Right renal cortex interstitium (tissue), 3 donors: ENCODE data around the gene CSMD2. TPM values are rescaled to one million over a fixed set of nuclear protein-coding genes. Genes with fewer than 3 reads are reported as not detected.
A peak's percentile ranks its signal among the peaks of the same experiment; 100 is the strongest.

Source experiments
- DNase-seq, 3 donors: peaks; one replicate each; pipeline ENCODE4 v3.0.0-alpha.2; 2013; ENCODE audit warnings: low read depth in 3 of 3, low spot score in 2 of 3
- polyA plus RNA-seq, 3 donors: library from polyadenylated mRNA; unstranded; fragments of 120-200 nt; gene quantifications; one replicate each; pipeline ENCODE4 v1.2.1, GENCODE V29; 2013; ENCODE audit not compliant: insufficient read length in 3 of 3

Gene CSMD2
- polyA plus RNA-seq, 3 donors, result 0.78 to 1.1 (median 0.92) TPM

DNA sequence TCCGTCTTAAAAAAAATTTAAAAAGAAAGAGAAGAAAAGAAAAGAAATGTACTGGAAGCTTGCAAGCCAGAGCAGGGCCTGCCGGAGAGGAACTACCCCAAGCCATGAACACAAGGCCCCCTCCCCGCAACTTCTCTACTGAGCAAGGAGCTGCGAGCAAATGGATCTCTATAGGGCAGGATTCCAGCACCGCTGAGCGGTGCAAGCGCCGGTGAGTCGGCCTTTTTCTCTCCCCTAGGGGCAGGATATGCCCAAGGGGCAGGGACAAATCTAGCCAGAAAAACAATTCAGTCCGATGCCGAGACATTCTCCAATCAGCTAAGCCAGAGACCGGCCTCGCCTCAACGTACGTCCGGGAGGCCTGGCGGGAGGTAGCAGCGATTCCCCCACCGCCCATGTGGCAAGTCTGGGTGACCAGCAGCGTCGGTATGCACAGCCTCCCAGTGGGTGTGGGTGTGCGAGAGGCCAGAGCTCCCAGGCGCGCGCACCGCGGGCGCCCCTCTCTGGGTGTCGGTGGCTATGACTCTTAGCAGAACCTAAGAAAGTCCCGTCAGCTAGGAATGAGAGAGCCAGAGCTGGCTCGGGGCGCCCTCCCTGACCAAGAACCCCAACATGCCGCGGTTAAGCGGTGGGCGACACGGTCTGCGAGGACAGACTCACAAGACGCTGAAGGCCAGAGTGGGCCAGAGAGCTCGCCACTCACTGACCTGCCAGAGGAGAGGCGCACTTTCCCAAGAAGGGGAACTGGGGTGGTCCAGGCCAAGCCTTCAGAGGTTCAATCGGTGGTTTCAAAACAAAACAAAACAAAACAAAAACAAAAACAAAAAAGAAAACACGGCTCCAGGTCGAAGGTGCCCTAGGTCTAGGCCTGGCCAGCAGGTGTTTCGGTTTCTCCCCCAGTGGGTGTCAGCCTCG lies 1.9 kb downstream of the CSMD2 start:
- DNase-seq, result peak in 1 of 3 donors; percentile 44

DNA sequence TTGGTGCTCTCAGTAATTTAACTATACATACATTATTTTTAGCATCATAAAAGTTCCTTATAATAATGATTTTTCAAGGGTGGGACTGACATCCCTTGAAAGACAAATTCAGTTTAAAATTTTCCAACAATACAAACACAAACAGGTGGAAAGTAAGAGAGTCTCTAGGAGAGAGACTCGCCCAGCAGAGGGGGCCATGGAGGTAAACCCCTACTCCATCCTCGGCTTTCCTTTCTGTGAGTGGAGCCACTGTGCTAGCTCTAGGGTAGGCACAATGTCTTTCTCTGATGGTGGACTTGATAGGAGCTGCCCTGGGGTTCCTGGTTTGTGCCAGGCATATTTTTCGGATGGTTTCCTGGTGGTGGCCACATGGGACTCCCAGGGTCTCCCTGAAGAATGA lies 8.3 kb downstream of the CSMD2 start:
- DNase-seq, result no peak

DNA sequence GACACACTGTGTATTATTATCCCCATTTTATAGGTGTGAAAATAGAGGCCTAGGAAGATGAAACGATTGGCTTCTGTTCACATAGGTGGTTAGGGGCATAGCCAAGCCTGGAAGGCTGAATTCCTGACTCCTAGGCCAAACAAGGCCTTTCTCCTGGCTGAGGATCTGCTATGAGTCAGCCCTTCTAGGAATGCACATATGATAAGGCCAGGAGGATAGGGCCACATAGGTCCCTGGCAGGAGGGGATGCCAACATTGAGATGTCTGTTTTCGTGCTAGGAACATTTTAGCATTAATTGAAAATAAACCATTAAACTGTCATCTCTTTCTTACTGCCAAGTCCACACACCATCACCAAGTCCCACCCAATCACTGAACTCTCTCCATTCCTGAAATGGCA lies 9.2 kb downstream of the CSMD2 start:
- DNase-seq, result no peak

DNA sequence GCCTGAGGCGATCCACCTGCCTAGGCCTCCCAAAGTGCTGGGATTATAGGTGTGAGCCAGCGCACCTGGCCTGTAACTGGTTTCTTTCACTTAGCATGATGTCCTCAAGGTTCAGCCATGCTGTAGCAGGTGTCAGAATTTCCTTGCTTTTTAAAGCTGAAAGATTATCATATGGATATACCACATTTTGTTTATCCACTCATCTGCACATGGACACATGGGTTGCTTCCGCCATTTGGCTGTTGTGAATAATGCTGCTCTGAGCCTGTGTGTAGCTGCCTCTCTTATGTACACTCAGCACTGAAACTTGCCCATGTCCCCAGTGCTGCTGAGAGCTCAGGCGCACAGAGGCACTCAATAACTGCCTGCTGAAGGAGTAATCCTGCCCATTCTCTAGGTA lies 11.8 kb downstream of the CSMD2 start:
- no peak for DNase-seq

DNA sequence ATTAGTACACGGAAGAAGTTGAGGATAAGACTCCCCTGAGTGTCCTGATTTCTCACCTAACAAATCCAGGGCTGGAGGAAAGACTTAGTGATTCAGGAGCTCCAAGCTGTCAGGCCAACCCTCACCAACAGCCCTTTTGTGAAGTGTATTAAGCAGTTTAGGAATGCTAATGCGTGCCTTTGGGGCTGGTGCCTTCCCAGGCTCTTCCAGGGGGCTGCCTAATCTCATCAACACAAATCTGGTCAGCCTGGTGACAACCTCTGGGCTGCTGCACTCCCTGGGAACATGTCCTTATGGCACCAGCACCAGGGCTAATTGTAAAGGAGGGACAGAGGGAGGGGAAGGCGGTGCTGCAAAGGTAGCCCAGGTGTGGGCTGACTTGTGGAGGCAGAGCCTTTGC lies 15.5 kb downstream of the CSMD2 start:
- DNase-seq, result no peak

DNA sequence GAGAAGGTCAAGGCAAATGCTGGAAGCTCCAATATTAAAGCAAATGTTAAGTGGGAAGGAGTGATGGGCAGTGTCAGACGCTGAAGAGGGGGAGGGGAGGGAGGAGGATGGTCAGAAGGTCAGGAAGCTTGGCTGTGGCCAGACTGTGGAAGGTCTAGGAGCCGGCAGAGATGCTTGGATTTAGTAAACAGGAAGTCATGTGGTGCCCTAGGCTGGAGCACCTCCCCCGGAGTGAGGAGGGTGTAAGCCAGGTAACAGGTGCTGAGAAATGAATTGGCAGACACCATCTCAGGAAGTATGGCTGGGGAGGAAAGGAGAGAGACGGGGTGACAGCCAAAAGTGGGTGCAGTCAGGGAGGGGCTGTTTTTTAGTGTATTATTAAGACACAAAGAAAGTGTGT lies 17.7 kb downstream of the CSMD2 start:
- no peak for DNase-seq

DNA sequence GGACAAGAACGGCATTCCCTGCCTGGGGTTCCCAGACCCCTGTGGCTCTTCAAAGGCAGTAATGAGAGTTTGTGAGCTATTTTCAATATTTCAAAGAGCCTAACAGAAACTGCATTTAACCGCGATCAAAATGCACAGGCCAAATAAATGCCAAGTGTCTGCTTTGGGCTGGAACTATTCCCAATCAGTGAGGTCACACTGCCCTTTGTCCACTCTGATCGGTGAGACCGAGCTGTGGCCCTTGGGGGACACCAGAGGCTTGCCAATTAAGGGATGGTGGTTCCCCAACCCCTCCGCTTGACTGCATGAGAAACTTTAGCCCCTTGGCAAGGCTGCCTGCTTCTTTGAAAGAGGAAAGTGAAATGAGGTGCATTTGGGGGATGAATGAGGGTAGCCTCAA lies 20.3 kb downstream of the CSMD2 start:
- no peak for DNase-seq

DNA sequence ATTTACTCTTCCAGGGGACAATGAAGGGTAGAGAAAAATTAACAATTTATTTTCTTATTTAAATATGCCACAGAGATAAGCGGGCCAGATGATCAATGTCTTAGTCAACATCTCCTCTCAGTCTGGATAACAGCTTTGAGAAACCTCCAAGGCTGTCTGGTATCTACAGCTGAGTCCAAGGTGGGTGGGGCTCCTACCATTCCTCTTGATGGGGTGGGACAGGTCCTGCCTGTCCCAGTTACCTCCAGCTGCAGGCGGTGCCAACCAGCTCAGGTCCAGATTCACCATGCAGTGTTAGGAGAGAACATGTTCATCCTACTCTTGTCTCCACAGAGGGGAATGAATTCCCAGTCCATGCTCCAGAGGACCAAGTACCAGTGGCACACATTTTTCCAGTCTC lies 21.1 kb downstream of the CSMD2 start:
- no peak for DNase-seq

DNA sequence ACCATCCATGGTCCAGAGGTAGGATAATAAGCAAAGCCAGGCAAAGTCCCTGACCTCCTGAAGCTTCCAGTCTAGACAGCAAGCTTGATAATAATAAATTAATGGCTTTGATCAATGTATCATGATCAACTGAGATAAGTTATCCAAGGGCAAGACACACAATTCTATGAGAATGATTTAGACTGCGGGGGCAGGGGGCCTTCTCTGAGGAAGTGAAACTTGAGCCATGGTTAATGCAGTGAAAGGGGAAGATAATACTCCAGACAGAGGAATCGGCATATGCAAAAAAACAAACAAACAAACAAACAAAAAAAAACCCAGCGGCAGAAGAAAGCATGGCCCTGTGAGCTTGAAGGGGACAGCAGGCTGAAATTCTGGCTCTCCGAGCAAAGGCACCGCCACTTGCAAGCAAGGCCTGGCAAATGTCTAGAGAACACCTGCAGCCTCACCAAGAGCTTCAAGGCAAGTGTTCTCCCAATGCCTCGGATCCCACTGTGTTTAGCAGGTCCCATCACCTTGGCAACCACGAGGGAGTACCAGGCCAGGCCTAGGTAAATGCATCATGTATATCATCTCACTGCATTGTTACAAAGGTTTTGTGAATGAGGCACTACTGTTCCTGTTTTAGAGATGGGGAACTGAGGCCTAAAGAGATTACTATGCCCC lies 24.9 kb downstream of the CSMD2 start:
- DNase-seq, result no peak

DNA sequence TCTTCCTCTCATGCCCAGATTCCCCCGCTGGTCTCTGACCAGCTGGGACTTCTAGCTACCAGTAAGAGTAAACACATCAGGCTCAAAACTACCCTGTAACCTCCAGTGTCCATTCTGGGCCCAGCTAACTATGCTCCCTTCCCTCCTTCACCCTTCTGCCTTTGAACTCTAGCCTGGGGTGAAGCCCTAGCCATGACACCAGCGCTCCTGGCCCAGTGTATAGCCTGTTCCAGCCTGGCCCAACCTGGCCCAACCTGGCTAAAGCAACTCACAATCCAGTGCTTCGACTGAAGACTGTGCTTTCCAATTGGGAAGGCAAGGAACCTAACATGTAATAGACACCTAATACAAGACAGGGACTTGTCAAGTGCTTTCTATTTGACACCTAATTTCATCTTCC lies 27.6 kb downstream of the CSMD2 start:
- no peak for DNase-seq

DNA sequence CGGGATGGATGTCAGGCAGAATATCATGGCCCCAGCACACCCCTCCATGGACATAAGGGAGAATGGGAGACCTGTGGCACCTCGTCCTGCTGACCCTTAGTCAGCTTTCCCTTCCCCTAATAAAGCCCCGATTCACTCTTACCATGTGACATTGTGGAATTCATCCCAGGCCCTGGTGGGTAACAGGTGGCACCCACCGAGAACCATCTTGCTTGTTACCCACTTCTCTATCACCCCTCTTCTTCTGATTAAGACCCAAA lies 32.9 kb downstream of the CSMD2 start:
- DNase-seq, result no peak

DNA sequence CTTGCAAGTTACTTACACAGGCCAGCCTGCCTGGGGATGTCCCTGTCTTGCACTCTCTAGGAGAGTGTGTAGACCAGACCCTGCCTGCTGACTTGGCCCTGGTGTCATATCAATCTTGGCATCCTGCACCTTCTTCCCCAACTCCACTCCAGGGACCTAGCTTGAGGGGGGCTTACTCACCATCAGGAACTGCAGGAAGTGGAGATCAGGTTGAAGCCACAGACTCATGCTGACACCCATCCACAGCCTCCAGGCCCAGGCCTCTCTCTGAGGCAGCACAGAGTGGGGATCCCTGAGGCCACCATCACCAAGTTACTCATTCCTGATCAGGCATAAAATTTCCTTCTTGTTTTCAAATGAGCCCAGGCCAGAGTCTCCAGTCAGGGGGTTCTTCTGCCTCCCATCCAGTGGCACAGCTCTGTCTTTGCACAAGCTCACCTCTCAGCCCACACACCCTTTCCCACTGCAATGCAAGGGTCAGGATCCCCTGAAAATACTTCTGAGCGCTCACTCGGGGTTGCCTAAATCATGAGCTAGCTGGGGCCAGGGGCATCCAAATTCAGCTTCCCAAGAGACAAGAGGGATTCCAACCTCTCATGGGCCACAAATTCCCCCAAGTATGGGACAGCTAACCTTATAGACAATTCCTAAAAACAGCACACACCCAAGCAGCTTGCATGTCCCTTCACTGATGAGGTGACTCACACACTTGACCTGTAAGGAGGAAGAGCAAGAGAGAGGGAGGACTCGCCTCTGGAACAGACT lies 33.5 kb downstream of the CSMD2 start:
- DNase-seq, result no peak

DNA sequence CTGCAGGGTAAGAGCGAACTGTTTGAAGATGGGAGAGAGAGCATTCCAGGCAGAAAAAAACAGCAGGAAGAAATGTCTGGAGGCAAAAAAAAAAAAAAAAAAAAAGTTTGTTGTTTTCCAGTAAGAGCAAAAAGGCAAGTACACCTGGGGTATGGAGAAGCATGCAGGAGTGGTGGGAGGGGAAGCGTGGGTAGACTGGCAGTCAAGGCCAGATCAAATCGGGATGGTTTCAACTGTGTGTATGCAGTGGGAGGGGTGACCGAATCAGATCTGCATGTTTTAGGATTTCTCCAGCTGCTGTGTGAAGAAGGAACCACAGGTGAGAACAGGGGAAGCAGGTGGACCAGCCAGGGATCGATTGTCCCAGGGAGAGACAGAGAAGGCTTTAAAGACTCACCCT lies 34.7 kb downstream of the CSMD2 start:
- no peak for DNase-seq

DNA sequence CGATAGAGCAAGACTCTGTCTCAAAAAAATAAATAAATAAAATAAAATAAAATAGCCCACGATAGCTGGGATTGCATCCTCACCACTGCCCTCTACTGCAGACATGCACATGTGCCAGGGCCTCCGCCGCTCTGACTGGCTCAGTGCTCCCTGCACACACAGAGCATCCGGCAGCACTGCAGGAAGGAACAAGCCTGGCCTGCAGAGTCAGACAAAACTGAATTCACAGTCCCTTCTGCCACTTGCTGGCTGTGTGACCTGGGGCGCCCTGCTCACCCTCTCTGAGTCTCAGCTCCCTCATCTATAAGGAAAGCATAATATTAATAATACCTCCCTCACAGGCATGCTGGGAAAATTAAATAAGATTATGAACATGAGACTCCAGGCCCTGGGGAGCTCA lies 35.4 kb downstream of the CSMD2 start:
- DNase-seq, result no peak

DNA sequence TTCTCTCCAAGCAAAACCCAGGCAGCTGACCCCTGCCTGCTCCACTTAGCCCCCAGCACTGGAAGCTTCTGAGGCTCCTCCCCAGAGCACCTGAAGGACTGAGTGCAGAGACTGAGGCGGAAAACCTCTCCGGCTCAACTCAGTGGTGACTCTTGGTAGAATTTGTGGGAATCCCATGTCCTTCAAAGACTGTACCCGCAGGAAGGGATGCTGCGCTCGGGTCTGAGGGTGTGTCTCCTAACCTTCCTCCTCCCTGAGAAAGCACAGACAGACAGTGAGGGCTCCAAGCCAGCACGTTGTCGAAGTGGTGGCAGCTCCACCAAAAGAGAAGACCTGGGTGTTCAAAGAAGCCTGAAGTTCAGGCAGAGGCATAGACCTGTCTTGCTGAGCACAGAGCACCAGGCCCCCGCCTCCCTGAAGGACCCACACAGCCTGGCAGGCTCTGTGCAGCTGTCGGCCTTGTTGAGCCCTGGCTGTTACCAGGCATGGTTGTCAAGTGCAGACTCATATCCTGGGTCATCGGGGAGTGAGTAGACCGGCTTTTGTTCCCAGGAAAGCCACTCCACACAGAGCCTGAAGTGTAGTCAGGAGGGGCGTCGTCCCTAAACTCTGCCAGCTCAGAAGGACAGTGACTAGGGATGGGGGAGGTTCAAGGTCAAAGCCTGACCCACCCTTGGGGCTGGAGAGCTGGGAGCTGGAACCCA lies 36.7 kb downstream of the CSMD2 start:
- no peak for DNase-seq

DNA sequence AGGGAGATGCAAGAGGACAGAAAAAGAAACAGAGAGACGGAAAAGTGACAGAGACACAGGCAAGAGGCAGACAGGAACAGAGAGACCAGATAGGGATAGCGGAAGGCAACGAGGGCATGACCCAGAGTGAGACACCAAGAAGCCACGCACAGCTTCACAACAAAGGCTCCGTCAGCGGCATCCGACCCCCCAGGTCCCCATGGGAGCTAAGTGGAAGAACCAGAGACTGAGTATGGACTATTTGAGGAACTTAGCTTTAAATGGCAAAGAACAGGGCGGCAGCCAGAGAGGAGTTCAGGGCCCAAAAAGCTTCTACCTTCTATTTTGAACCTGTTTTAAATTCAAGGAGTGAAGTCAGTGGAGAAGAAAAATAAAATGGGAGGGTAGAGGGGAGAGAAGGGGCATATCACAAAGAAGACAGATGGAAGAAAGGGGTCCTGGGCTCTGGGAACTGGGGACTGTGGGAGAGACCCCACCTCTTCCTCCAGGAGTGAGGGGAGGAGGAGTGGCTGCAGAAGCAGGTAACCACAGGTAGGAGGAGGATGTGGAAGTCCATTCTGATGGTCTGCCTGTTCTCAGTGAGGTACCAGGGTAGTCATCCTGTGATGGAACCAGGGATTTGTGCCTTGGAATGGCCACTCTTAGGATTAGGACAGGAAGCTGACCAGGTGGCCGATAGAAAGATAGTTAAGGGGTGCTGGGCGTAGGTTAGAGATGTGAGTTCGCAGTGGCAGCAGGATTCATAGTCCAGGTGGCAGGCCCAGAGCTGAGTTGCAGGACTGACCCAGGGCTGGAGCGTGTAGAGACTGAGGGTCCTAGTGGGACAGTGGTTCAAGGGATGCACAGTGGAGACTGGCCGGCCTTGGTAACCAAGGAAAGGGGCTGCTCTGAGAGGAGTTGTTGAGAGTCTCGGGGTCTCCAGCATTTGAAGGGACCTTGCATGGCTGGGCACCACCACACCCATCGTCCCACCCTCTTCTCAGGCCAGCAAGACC lies 37.7 kb downstream of the CSMD2 start:
- no peak for DNase-seq

DNA sequence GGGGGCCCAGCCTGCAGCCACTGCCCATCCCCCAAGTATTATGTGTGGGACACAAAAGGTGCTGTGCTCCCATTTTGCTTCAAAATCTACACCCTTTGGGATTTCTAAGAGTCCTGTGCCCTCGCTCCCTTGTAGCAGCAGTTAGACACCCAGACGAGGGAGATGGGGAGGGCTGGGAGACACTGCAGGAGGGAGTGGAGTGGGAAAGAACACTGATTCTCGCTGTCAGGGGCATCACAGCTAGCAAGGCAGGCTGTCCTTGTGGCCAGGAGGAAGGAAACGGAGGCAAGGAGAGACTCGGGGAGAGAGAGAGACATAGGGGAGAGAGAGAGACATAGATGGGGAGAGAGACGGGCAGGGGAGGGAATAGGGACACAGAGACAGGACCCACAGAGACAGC lies 38.5 kb downstream of the CSMD2 start:
- no peak for DNase-seq

DNA sequence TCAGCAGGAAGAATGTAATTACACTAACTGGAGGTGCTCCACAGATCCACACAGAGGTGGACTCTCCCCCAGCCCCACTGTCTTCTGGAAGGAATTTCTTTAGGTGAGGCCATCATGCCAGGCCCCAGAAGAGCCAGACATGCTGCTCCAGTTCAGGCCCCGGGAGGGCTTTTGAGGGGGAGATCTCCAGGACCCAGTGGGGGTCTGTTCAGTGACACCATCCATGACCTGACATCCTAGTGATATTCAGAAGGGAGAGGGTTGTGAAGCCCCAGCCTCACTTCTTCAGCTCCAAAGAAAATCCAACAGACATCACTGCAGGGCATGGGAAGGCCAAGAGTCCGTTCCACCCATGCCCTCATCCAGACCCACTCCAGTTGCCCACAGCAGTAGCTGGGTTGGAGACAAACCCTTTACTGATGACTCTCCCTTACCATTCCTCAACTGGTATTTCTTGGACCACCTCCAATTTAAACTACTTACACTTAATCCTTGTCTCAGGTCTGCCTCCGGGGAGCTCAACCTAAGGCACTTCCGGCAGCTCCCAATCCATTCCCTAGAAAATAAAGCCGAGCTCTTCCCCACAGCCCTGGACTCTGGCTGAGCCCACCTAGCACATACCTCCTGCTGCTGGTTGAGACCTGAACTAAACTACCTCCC lies 39.2 kb downstream of the CSMD2 start:
- no peak for DNase-seq
